Amygdala (tissue), 56 donors: ENCODE data around the gene APLF.
"Not testable (repeated sequence)": the region's sequence is repeated elsewhere in the genome, so short reads cannot be mapped to it uniquely, and the experiment has no call there.

Experiments
- DNase-seq, 56 donors: peaks; one replicate each; lab custom pipeline; 2025; lab: John Stamatoyannopoulos, UW

APLF gene

DNA sequence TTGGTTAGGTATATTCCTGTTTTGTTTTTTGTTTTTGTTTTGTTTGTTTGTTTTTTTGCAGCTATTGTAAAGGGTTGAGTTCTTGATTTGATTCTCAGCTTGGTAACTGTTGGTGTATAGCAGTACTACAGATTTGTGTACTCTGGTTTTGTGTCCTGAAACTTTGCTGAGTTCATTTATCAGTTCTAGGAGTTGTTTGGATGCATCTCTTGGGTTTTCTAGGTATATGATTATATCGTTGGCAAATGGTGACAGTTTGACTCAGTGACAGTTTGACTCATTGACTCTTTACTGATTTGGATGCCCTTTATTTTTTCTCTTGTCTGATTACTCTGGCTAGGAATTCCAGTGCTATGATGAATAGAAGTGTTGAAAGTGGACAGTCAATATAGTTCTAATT, 53.7 kb downstream of the APLF start:
- DNase-seq, result no peak

DNA sequence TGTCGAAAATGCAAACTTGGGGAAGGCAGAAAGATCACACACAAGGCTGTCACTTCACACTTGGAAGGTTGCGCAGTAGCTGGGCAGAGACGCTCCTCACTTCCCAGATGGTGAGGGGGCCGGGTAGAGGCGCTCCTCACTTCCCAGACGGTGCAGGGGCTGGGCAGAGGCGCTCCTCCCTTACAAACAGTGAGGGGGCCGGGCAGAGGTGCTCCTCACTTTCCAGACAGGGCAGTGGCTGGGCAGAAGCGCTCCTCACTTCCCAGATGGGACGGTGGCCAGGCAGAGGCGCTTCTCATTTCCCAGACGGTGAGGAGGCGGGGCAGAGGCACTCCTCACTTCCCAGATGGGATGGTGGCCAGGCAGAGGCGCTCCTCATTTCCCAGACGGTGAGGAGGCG, 59.6 kb downstream of the APLF start:
- not testable (repeated sequence) for DNase-seq

DNA sequence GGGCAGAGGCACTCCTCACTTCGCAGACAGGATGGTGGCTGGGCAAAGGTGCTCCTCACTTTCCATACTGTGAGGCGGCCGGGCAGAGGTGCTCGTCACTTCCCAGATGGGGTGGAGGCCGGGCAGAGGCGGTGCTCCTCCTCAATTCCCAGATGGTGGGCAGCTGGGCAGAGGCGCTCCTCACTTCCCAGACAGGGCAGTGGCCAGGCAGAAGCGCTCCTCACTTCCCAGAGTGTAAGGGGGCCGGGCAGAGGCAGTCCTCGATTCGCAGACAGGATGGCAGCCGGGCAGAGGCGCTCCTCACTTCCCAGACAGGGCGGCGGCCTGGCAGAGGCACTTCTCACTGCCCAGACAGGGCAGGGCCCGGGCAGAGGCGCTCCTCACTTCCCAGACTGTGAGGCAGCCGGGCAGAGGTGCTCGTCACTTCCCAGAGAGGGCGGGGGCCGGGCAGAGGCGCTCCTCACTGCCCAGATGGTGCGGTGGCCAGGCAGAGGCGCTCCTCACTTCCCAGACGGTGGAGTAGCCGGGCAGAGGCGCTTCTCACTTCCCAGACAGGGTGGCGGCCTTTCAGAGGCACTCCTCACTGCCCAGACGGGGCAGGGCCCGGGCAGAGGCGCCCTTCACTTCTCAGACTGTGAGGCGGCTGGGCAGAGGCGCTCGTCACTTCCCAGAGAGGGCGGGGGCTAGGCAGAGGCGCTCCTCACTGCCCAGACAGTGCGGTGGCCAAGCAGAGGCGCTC, 60.1 kb downstream of the APLF start:
- DNase-seq, result not testable (repeated sequence)

DNA sequence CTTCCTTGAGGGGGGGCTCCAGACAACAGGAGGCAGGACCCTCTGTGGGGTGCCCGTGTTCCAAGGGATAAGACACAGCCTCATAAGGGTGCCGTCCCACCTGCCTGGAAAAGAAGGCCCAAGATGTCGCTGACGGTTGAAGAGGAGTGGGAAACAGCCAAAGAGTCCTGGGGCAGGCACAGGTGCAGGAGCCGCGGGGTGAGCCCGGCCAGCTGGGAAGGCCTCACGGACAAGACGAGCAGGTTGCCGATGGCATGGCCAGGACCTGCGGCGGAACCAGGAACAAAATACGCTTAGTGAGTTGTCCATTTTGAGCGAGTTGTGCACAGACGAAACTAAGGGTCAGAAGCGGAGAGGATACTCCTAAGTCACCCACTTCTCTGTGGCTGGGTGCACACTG, 61.8 kb downstream of the APLF start:
- not testable (repeated sequence) for DNase-seq

DNA sequence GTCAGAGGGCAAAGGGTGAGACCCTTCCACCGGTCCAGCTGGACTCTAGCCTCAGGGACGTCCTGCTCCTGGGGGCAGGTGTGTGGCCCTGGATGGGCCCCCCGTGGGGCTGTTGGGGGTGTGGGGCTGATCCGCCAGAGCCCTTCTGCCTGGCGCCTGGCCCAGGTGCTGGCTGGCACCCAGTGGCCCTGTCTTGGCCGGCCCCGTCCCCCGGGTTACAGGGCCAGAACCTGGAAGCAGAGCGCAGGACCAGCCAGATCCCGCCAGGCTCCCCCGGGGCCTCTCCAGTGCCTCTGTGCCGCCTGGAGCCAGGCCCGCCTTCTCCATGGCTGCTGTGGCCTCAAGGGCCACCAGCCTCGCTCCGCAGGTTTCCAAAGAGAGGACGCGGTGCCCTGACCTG, 62.3 kb downstream of the APLF start:
- not testable (repeated sequence) for DNase-seq

DNA sequence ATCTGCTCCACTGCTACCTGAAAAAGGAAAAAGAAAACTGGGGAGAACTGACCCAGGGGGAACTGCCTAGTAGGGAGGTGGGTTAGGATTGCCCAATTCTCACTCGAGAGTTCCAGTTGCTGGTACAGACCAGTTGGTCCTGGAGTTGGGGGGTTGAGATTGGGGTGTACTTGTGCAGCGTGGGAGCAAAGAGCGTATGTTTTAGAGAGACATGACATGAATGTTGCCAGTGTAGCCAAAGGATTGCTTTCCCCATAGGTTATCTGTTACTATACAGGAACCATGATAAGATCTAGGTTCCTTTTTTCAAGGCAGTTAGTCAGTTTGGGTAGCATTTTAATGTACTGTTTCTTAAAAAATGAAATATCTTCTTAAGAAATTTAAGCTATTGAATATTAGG, 68.6 kb downstream of the APLF start:
- DNase-seq, result no peak

DNA sequence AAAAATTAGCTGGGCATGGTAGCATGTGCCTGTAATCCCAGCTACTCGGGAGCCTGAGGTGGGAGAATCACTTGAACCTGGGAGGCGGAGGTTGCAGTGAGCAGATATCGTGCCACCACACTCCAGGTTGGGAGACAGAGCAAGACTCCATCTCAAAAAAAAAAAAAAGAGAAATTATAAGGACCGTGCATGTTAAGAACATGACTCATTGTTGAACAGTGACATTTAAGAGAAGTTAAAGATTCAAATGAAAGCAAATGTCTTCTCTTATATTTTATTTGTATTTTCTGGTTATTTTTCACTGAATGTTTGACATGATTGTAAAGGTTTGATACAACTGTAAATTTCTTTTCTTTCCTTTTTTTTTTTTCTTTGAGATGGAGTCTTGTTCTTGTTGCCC, 69.6 kb downstream of the APLF start:
- DNase-seq, result no peak

DNA sequence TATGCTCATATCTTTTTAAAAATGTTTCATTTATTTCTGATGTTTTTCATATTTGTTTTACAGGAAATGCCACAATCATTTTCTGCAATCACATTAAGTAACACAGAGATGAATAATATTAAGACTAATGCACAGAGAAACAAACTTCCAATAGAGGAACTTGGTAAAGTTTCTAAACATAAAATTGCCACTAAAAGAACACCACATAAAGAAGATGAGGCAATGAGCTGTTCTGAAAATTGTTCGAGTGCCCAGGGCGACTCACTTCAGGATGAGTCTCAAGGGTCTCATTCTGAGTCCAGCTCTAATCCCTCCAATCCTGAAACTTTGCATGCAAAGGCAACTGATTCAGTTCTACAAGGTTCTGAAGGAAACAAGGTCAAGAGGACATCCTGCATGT, 70.4 kb downstream of the APLF start:
- DNase-seq, result no peak

DNA sequence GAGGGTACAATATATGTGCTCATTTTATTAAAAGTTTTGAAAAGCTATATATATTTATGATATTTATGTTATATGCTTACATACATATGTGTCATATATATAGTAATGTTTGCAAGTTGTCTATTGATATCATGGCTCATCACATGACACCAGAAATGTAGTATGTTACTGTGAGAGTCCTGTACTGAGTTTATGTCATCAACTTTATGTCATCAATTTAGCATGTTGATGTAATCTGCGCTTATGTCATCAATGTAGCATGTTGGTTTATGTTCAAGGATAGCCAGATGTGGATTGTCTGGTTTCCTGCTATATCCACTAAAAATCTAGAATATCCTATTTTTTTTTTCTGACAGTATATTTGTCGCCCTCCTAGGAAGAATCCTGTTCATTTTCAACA, 77.4 kb downstream of the APLF start:
- no peak for DNase-seq

DNA sequence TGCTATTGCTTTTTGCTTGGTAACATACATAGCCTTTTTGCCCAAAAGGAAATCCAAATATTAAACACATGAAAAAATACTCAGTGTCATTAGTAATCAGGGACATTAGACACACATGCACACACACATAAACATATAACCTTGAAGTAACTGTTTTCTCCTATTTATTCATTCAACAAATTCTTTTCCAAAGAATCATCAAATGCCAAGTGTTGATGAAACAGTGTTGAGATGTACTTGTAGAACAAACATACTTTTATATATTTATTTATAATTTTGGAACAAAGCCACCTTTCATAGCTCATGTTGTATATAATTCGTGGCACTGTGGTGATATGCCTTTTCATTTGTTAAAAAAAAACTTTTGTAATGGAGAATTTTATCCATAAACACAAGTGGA, 81.0 kb downstream of the APLF start:
- no peak for DNase-seq

DNA sequence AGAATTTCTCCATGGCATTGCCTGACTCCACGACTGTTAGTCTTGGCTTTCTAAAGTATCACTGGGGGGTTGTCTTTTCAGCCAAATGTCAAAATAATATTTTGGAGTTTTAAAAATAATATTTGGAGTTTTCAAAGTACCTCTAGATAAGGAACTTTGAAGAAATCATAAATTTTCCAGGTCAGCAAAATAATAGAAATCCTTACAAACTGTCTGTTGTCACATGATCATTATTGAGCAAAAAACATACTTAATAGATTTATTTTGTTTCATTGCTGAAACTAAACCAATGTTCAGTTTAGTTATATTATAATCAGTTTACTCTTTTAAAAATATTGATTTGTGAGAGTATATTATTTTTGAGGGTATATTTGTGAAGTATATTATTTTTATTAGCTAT, 85.7 kb downstream of the APLF start:
- no peak for DNase-seq

DNA sequence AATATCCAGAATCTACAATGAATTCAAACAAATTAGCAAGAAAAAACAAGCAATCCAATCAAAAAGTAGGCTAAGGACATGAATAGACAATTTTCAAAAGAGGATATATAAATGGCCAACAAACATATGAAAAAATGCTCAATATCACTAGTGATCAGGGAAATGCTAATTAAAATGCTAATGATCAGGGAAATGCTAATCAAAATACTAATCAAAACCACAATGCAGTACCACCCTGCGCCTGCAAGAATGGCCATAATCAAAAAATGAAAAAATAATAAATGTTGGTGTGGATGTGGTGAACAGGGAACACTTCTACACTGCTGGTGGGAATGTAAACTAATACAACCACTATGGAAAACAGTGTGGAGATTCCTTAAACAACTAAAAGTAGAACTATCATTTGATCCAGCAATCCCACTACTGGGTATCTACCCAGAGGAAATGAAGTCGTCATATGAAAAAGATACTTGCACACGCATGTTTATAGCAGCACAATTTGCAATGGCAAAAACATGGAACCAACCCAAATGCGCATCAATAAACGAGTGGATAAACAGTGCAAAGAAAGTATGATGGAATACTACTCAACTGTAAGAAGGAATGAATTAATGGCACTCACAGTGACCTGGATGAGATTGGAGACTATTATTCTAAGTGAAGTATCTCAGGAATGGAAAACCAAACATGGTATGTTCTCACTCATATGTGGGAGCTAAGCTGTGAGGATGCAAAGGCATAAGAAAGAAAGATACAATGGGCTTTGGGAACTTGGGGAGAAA, 88.2 kb downstream of the APLF start:
- DNase-seq, result not testable (repeated sequence)

DNA sequence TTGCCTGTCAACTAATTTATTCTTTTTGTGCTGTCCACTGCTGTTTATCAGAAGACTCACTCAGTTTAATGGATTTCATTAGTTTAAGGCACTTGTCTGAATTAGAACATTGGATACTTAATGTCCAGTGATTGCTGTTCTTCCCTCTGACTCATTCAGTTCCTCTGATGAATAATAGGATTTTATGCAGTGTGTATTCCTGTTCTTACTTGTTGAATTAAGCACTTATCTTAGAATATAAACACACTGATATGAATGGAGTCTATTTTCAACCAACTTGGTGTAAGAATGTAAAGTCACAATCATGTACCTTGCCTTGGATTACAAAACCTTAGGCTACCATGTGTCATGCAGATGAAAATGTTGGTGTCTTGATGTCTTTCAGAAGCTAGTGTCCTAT, 89.0 kb downstream of the APLF start:
- DNase-seq, result no peak

DNA sequence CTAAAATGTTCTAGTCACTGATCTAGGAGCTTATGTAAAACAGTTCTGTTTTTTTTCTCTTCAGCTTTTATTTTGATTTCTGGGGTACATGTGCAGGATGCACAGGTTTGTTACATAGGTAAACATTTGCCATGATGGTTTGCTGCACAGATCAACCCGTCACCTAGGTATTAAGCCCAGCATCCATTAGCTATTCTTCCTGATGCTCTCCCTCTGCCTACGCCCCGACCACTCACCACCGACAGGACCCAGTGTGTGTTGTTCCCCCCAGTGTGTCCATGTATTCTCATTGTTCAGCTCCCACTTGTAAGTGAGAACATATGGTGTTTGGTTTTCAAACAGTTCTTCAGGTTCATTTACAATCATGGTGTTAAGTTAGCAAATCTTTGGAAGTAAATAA, 91.2 kb downstream of the APLF start:
- no peak for DNase-seq

DNA sequence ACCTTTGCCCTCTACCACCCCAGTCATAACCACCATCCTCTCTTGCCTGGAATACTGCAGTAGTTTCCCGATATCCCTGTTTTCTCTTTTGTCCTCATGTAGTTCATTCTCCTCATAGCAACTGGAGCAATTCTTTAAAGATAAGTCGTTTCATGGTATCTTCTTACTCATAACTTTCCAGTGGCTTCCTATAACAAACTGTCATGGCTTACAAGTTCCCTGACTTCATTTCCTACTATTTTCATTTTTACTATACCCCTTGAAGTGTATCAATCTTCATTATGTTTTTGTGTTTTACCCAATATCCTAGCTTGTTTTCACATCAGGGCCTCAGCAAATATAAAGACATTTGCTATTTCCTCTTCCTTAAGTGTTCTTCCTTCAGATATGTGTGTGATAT, 92.3 kb downstream of the APLF start:
- no peak for DNase-seq

DNA sequence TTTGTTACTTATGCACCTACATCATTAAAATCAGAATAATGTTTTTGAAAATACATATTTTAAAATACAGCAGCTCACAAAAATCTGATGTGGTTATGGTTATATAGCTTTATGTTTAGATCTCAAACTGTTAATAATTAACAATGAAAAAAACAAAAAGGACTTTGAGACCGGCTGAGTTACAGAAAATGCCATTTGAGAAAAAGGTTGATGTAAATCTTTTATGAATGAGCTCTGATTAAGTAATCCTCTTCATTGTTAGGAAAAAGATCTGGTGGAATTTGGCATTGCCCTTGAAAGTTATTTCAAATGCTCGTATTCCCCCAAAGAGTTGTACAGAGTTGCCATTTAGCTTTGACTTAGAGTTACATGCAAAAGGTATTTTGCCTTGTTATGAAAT, 93.2 kb downstream of the APLF start:
- no peak for DNase-seq

DNA sequence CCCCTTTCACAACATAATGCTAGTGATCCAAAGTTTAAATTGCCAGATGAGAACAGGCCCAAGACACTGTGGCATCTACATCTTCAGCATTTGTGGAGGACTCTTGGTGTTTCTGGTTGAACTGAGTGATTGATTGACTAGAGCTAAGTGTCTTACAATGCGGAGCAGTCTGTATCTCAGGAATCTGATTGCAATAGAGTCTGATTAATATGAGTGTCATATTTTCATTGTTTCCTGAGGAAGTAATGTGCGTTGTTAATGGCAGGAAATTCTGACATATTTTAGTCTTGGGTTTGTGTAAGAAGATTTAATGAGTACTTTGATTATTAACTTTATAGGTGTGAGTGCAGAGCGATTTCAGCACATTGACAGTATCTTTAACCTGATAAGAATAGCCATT, 94.0 kb downstream of the APLF start:
- DNase-seq, result no peak

DNA sequence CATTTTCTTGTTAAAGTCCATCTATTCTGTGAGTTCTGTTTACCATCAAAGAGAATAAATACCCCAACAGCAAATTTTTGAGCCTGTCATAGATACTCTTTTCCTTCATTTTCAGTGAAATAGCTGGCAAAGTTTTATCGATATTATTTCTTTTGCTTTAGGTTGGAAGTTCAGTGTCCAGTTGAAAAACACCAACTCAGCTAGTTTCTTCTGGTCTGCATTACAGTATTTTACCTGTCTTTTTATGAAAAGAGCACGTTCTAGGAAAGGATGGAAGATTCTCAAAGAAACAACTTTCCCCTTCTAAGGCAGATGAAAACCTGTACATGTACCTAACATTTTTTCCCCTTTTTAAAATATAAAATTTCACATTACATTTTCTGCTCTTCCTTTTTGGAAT, 95.5 kb downstream of the APLF start:
- no peak for DNase-seq

DNA sequence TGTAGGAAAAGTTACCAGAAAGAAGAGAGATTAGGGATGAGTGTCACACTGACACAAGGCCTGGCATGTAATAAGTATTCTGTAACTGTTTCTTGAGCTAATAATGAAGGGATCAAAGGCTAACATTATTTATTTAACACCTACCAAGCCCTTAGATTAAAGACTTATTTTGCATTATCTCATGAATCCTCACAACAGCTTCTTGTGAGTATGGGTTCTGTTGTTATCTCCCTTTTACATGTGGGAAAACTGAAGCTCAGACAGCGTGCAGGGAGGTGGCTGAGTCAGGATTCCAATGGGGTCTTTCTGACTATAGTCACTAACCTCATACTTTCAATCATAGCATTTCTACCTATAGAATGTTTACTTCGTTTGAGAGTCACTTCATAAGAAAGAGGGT, 97.0 kb downstream of the APLF start:
- DNase-seq, result no peak

DNA sequence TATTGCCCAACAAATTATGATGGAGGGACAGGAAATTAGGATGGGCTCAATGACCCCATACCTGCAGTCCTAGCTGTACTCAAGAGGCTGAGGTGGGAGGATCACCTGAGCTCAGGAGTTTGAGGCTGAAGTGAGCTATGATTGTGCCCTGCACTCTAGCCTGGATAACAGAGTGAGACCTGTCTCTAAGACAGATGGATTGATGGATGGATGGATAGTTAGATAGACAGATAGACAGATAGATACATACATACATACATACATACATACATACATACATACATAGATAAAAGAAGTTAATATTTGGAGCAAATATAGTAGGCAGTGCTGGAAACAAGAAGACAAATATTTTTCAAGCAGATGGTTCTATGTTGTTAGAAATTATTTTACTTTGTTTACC, 97.9 kb downstream of the APLF start:
- no peak for DNase-seq

DNA sequence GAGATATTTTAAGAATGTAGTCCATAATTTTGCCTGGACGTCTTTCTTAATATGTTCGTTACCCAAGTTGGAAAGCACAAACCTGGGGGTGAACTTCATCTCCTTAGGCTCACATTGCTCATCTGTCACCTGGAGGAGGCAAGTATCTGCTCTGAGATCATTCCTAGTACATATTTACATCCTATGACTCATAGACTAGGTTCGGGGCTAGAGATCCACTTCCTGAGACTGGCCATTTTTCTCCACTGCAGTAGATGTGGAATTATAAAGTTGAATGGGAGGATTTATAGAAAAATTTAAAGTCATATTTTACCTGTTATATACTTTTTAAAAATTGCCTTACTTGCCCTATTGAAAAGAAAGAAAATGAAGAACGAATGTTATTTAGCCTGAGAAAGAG, 98.5 kb downstream of the APLF start:
- DNase-seq, result no peak

DNA sequence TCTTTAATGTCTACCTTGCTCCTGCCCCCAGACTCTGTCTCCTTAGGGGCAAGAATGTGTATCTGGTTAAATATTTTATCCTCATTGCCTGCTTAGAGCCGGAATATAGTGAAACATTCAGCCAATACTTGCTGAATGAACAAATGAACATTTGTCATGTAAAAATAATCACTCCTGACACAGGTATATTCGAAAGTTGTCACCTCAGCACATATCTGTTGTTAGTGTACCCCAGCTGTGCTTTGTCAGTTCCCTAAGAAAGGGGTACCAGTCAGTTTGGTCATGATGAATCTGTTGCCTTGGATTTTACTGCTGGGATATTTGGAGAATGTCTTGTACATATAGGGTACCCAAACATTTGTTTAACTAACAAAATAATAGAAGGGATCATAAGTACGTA, 99.0 kb downstream of the APLF start:
- DNase-seq, result no peak
